GM21526 (cell line): Measurements from ENCODE around the gene DCUN1D3.
"Not testable (repeated sequence)": the region's sequence is repeated elsewhere in the genome, so short reads cannot be mapped to it uniquely, and the experiment has no call there.

Experiments
- ATAC-seq: cut with Tn5 transposase; IDR thresholded peaks from one replicate; pipeline ENCODE4 v1.9.1; 2021; ENCODE audit warnings: moderate library complexity; ENCODE audit not compliant: unreplicated experiment, low FRiP score

Gene DCUN1D3

GRCh38 chr16:20844054-20844453 is 56.1 kb downstream of the DCUN1D3 start:
- ATAC-seq = no peak

GRCh38 chr16:20839504-20839903 is 60.7 kb downstream of the DCUN1D3 start:
- ATAC-seq = no peak

- no peak for ATAC-seq
Measured at GRCh38 chr16:20838240-20838639, 61.9 kb downstream of the DCUN1D3 start.

- no peak for ATAC-seq
Measured at GRCh38 chr16:20833086-20833485, 67.1 kb downstream of the DCUN1D3 start.

- ATAC-seq = no peak
Measured at GRCh38 chr16:20830372-20830771, 69.8 kb downstream of the DCUN1D3 start.

GRCh38 chr16:20829536-20829935 is 70.6 kb downstream of the DCUN1D3 start:
- ATAC-seq = no peak

- no peak for ATAC-seq
Measured at GRCh38 chr16:20826039-20826566, 74.1 kb downstream of the DCUN1D3 start.

- no peak for ATAC-seq
Measured at GRCh38 chr16:20822521-20823325, 77.4 kb downstream of the DCUN1D3 start.

GRCh38 chr16:20821682-20822081 is 78.5 kb downstream of the DCUN1D3 start:
- no peak for ATAC-seq

GRCh38 chr16:20818929-20819585 is 81.1 kb downstream of the DCUN1D3 start:
- ATAC-seq = no peak

GRCh38 chr16:20814784-20815183 is 85.4 kb downstream of the DCUN1D3 start:
- no peak for ATAC-seq

- ATAC-seq = no peak
Measured at GRCh38 chr16:20812510-20812909, 87.6 kb downstream of the DCUN1D3 start.

GRCh38 chr16:20811889-20812439 is 88.2 kb downstream of the DCUN1D3 start:
- ATAC-seq = no peak

- ATAC-seq = no peak
Measured at GRCh38 chr16:20807862-20808261, 92.3 kb downstream of the DCUN1D3 start.

- ATAC-seq = peak; percentile 74
Measured at GRCh38 chr16:20806168-20807050, 93.7 kb downstream of the DCUN1D3 start, which contains the start of the genes ERI2 and REXO5. TSS of gene ERI2 (minus strand) at chr16:20806472. CDS start at chr16:20806430, 42 bp downstream. TSS of gene REXO5 (plus strand) at chr16:20806527. CDS start at chr16:20806954, 427 bp downstream.

- ATAC-seq = not testable (repeated sequence)
Measured at GRCh38 chr16:20805684-20806167, 94.4 kb downstream of the DCUN1D3 start.
